Endothelial cell of umbilical vein (primary cell): ENCODE data around the gene ATP12A. TPM values are rescaled to one million over a fixed set of nuclear protein-coding genes. Genes with fewer than 3 reads are reported as not detected.

Source experiments
- BruUV-seq: library from RNA; stranded (reverse); fragments of 400-500 nt; replicated peaks from 2 replicates; lab custom pipeline; 2021; lab: Mats Ljungman, UMichigan
- CTCF ChIA-PET: fragments of 300-600, 350-600 bp; sonication (Branson Sonifier 250); formaldehyde crosslinking; loops from one replicate; lab custom pipeline; 2021; ENCODE audit warnings: antibody characterized with exemption, inconsistent platforms; lab: Charles Lee
- POLR2A ChIA-PET: fragments of 300-600, 350-600 bp; sonication (Branson Sonifier 250); formaldehyde crosslinking; loops from one replicate; lab custom pipeline; 2021; ENCODE audit warnings: antibody characterized with exemption, inconsistent platforms; lab: Charles Lee
- DNase-seq: peaks from one replicate; pipeline ENCODE4 v3.0.0-alpha.2; 2011; ENCODE audit warnings: low read depth, low spot score
- FAIRE-seq: peaks from 2 replicates; lab custom pipeline; 2011; peaks lifted over from hg19 to GRCh38; lab: Jason Lieb, UNC
- H2AFZ ChIP-seq: 2 replicates; pipeline ENCODE4 v1.6.0; 2012; ENCODE audit warnings: low read depth, low read length, control low read depth, inconsistent platforms
- H3K27ac ChIP-seq: 2 replicates; pipeline ENCODE4 v1.5.1; 2011; ENCODE audit warnings: low read depth, mild to moderate bottlenecking, control low read depth, low read length, moderate library complexity; ENCODE audit not compliant: insufficient read depth
- H3K27me3 ChIP-seq, 2 experiments: 2 replicates each; pipeline versions ENCODE4 v1.6.0 to v1.6.1; 2011; ENCODE audit warnings: low read length in 2 of 2, mixed read lengths in 1 of 2; ENCODE audit not compliant: control insufficient read depth in 2 of 2, insufficient read depth in 2 of 2
- H3K36me3 ChIP-seq, 2 experiments: 2 replicates in 1 of 2; 3 replicates in 1 of 2; pipeline ENCODE4 v1.5.1; 2011; ENCODE audit warnings: low read length in 2 of 2, mild to moderate bottlenecking in 1 of 2, moderate library complexity in 1 of 2; ENCODE audit not compliant: control insufficient read depth in 2 of 2, insufficient read depth in 2 of 2; ENCODE audit errors: extremely low read depth in 1 of 2
- H3K4me1 ChIP-seq: 3 replicates; pipeline ENCODE4 v1.5.1; 2011; ENCODE audit warnings: mild to moderate bottlenecking, low read length; ENCODE audit not compliant: control insufficient read depth, insufficient read depth; ENCODE audit errors: extremely low read depth
- H3K4me2 ChIP-seq: 2 replicates; pipeline ENCODE4 v1.6.1; 2011; ENCODE audit warnings: low read length, control low read depth, mixed read lengths; ENCODE audit not compliant: insufficient read depth
- H3K4me3 ChIP-seq, 3 experiments: fragments of 200-600 bp in 1 of 3; sonication (generic), shearing (Covaris generic) in 1 of 3; replicated peaks in 1 of 3; 2 replicates each; pipeline ENCODE4 v1.5.1; 2011 to 2016; ENCODE audit warnings: control low read depth in 3 of 3, low read length in 3 of 3, mild to moderate bottlenecking in 2 of 3, inconsistent platforms in 1 of 3, low read depth in 1 of 3, moderate library complexity in 1 of 3; ENCODE audit not compliant: insufficient read depth in 1 of 3
- H3K79me2 ChIP-seq: 2 replicates; pipeline ENCODE4 v1.6.0; 2012; ENCODE audit warnings: low read length, inconsistent platforms; ENCODE audit not compliant: control insufficient read depth, insufficient read depth
- H3K9ac ChIP-seq: replicated peaks from 2 replicates; pipeline ENCODE3; 2011; ENCODE audit warnings: low read length, control low read depth; ENCODE audit not compliant: insufficient read depth; ENCODE audit errors: extremely low read depth
- H3K9me1 ChIP-seq: replicated peaks from 3 replicates; pipeline ENCODE4 v1.6.0; 2011; ENCODE audit warnings: mild to moderate bottlenecking, low read length; ENCODE audit not compliant: control insufficient read depth, insufficient read depth; ENCODE audit errors: extremely low read depth
- H3K9me3 ChIP-seq: replicated peaks from 2 replicates; pipeline ENCODE4 v1.5.1; 2012; ENCODE audit warnings: low read length, inconsistent platforms; ENCODE audit not compliant: control insufficient read depth, insufficient read depth
- H4K20me1 ChIP-seq: replicated peaks from 2 replicates; pipeline ENCODE3; 2011; ENCODE audit warnings: mild to moderate bottlenecking, low read length; ENCODE audit not compliant: control insufficient read depth, insufficient read depth; ENCODE audit errors: extremely low read depth
- CTCF ChIP-seq, 2 donors: IDR thresholded peaks; 1 replicate in 1 of 2; 2 replicates in 1 of 2; pipeline ENCODE4 v1.5.1; 2011; ENCODE audit warnings: low read length in 2 of 2, mild to moderate bottlenecking in 2 of 2, moderate library complexity in 2 of 2, control low read depth in 1 of 2, inconsistent platforms in 1 of 2, low read depth in 1 of 2; ENCODE audit not compliant: insufficient read depth in 1 of 2; ENCODE audit errors: extremely low read depth in 1 of 2
- EZH2 ChIP-seq: IDR thresholded peaks from 2 replicates; pipeline ENCODE4 v1.6.1; 2012; ENCODE audit warnings: borderline replicate concordance, low read depth, mild to moderate bottlenecking, moderate library complexity, low read length, inconsistent platforms; ENCODE audit not compliant: severe bottlenecking
- FOS ChIP-seq: IDR thresholded peaks from 2 replicates; pipeline ENCODE4 v1.6.1; 2011; ENCODE audit warnings: mild to moderate bottlenecking, low read length, moderate library complexity, borderline replicate concordance; ENCODE audit not compliant: insufficient read depth
- GATA2 ChIP-seq: IDR thresholded peaks from 2 replicates; pipeline ENCODE4 v1.7.0; 2011; ENCODE audit warnings: low read depth, mild to moderate bottlenecking, moderate library complexity, mixed read lengths, low read length; ENCODE audit not compliant: insufficient read length, insufficient read depth
- JUN ChIP-seq: IDR thresholded peaks from 2 replicates; pipeline ENCODE4 v1.6.1; 2011; ENCODE audit warnings: borderline replicate concordance, low read depth; ENCODE audit not compliant: insufficient read length, insufficient read depth
- MYC ChIP-seq: IDR thresholded peaks from one replicate; pipeline ENCODE4 v1.6.1; 2011; ENCODE audit warnings: mild to moderate bottlenecking, low read depth, low read length
- POLR2A ChIP-seq: IDR thresholded peaks from 2 replicates; pipeline ENCODE4 v1.6.1; 2012; ENCODE audit warnings: low read depth, mild to moderate bottlenecking, control low read depth, low read length
- POLR2AphosphoS5 ChIP-seq: IDR thresholded peaks from 2 replicates; pipeline ENCODE4 v1.6.1; 2012; ENCODE audit warnings: low read depth, mild to moderate bottlenecking, control low read depth, low read length, moderate library complexity; ENCODE audit not compliant: insufficient read depth
- dilution Hi-C: fragments of 300-500 bp; cut with MboI; formaldehyde crosslinking; loops from one replicate; pipeline ENCODE4 v1.15.0; 2019; ENCODE audit warnings: low sequenced_read_pairs; ENCODE audit not compliant: extremely low pct_ligation_motif_present
- intact Hi-C: fragments of 100-400 bp; cut with micrococcal nuclease; formaldehyde crosslinking; loops from one replicate; pipeline ENCODE4 v1.10.0; 2022
- polyA plus RNA-seq, 4 experiments: library from polyadenylated mRNA; depleted of rRNA in 3 of 4; stranded (reverse) in 3 of 4; unstranded in 1 of 4; fragments of >200 nt; gene quantifications; 2 replicates each; pipeline versions ENCODE4 v1.2.1 to v1.2.3, GENCODE V29; 2011 to 2012; ENCODE audit warnings: missing spikeins in 1 of 4
- total RNA-seq: library from RNA; stranded (reverse); gene quantifications from 2 replicates; pipeline ENCODE4 v1.2.3, GENCODE V29; 2021
- TF ChIP-seq, protein P1 (sequence below): IDR thresholded peaks from 2 replicates; pipeline ENCODE4 v1.6.1; 2011; ENCODE audit not compliant: insufficient read depth, insufficient read length

The ATP12A gene
- total and polyA plus RNA-seq, 2 donors (not counting 3 experiments of a cell fraction or from before 2014, with no cell fraction given), result not detected

DNA sequence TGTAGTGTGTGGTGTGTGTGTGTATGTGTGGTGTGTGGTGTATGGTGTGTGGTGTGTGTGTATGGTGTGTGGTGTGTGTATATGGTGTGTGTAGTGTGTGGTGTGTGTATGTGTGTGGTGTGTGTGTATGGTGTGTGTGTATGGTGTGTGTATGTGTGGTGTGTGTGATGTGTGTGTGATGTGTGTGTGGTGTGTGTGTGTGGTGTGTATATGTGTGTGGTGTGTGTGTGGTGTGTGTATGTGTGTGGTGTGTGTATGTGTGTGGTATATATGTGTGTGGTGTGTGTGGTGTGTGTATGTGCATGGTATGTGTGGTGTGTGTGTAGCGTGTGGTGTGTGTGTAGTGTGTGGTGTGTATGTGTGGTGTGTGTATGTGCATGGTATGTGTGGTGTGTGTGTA, 1.7 kb downstream of the ATP12A start:
- no peaks in the 10 kb centered on the region for H3K9me3 ChIP-seq
- no peak overlapping the region for H3K4me3 ChIP-seq
- dilution Hi-C loops, result no loop called here
- H3K4me1 ChIP-seq, result no peaks in the 10 kb centered on the region
- FAIRE-seq (peak; percentile 63), DNase-seq (no peak)
- no peak overlapping the region for H3K9ac ChIP-seq
- intact Hi-C loops, result no loop called here
- no peaks in the 10 kb centered on the region for H3K36me3 ChIP-seq
- no peaks in the 10 kb centered on the region for H3K79me2 ChIP-seq
- H3K9me1 ChIP-seq, result no peaks in the 10 kb centered on the region
- no peak overlapping the region for H3K27ac ChIP-seq
- POLR2A ChIA-PET, result no interaction called here
- peaks cover 24 to 32% of the 10 kb centered on the region in 2 experiments for H3K27me3 ChIP-seq
- no peak overlapping the region for H3K4me2 ChIP-seq
- TF ChIP-seq CTCF (IDR thresholded peaks at IDR 0.05; ENCODE audit: extremely low read depth in 1 of 2, insufficient read depth in 1 of 2, low read depth in 1 of 2, low read length in 2 of 2) (no peak), POLR2A (no peak), POLR2AphosphoS5 (no peak), FOS (no peak), JUN (no peak), GATA2 (no peak), MYC (no peak), EZH2 (no peak)
- TF ChIP-seq, protein P1, sequence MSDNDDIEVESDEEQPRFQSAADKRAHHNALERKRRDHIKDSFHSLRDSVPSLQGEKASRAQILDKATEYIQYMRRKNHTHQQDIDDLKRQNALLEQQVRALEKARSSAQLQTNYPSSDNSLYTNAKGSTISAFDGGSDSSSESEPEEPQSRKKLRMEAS, result no peak
- H2AFZ ChIP-seq, result no peak overlapping the region
- CTCF ChIA-PET, result interaction anchor here (1.0 to 1.6 kb wide), 2 partner anchors 12 to 45 kb away, joined by 3 to 4 read pairs; no protein-coding TSS in a partner anchor
- no peaks in the 10 kb centered on the region for H4K20me1 ChIP-seq
- BruUV-seq, result no TSS peak
